Mucosa of descending colon (tissue), 3 donors: Measurements from ENCODE around the gene NEK6. TPM values are rescaled to one million over a fixed set of nuclear protein-coding genes. Genes with fewer than 3 reads are reported as not detected.

ENCODE experiments used
- ATAC-seq: fragments of 200-7000 bp; cut with Tn5 transposase; one replicate; pipeline ENCODE4 v1.9.1; 2020; ENCODE audit warnings: mild to moderate bottlenecking, moderate library complexity
- DNase-seq, 3 donors: peaks; one replicate each; pipeline ENCODE4 v3.0.0-alpha.2; 2020
- H3K36me3 ChIP-seq: fragments of 200-600 bp; one replicate; pipeline ENCODE4 v1.8.0; 2021; ENCODE audit warnings: low read depth, mild to moderate bottlenecking
- H3K4me1 ChIP-seq: fragments of 200-600 bp; one replicate; pipeline ENCODE4 v1.8.0; 2021; ENCODE audit warnings: low read depth, mild to moderate bottlenecking
- H3K4me3 ChIP-seq: fragments of 200-600 bp; one replicate; pipeline ENCODE4 v1.8.0; 2021; ENCODE audit warnings: mild to moderate bottlenecking
- H3K9me3 ChIP-seq: fragments of 200-600 bp; one replicate; pipeline ENCODE4 v1.8.0; 2021; ENCODE audit warnings: mild to moderate bottlenecking
- CTCF ChIP-seq: fragments of 200-600 bp; IDR thresholded peaks from one replicate; pipeline ENCODE4 v1.8.0; 2022; ENCODE audit warnings: antibody characterized with exemption, mild to moderate bottlenecking
- intact Hi-C, 2 donors: fragments of 100-400 bp; cut with DNase I in 1 of 2; cut with micrococcal nuclease in 1 of 2; formaldehyde crosslinking; loops; one replicate each; pipeline versions ENCODE4 v1.11.0 to v1.11.1; 2022; cut with DNase I, micrococcal nuclease
- total RNA-seq, 3 donors: library from RNA; stranded (reverse); fragmentation: NEBNext Ultra II Directional in 2 of 3; extraction: Animal tissue kit (Norgen Biotek cat#: 25700) in 2 of 3; gene quantifications; one replicate each; pipeline versions ENCODE4 v1.2.1 to v1.2.4, GENCODE V29; 2021 to 2023
- donor health status: DM: no; HTN: no; CAD: no; lungs with moderate emphysema.
- donor health status: DM: no; HTN: no; CAD: no.
- donor health status: DM: no; HTN: yes; CAD: no.

NEK6 gene
- total RNA-seq, 3 donors from 2014 or later = 41.1 to 65.0 (median 51.8) TPM

GRCh38 chr9:124344291-124345050 lies 86.7 kb downstream of the NEK6 start:
- ATAC-seq (no peak), DNase-seq (peak in 2 of 3 donors; percentile 20 to 45)
- TF ChIP-seq CTCF = no peak
- Histone ChIP-seq H3K4me3 (no peak overlapping the region), H3K9me3 (no peaks in the 10 kb centered on the region), H3K36me3 (no peaks in the 10 kb centered on the region), H3K4me1 (no peaks in the 10 kb centered on the region)
- intact Hi-C loops = no loop called here

GRCh38 chr9:124345063-124345462 lies 87.3 kb downstream of the NEK6 start:
- H3K36me3 ChIP-seq = no peaks in the 10 kb centered on the region
- H3K9me3 ChIP-seq = no peaks in the 10 kb centered on the region
- no peak for ATAC-seq
- DNase-seq = peak in 2 of 3 donors; percentile 12 to 33
- H3K4me3 ChIP-seq = no peak overlapping the region
- no peak for TF ChIP-seq CTCF
- H3K4me1 ChIP-seq = no peaks in the 10 kb centered on the region
- intact Hi-C loops = no loop called here

- H3K36me3 ChIP-seq = no peaks in the 10 kb centered on the region
- intact Hi-C loops = no loop called here
- no peaks in the 10 kb centered on the region for H3K9me3 ChIP-seq
- DNase-seq (peak in 1 of 3 donors; percentile 39), ATAC-seq (no peak)
- H3K4me1 ChIP-seq = no peaks in the 10 kb centered on the region
- no peak for TF ChIP-seq CTCF
- H3K4me3 ChIP-seq = no peak overlapping the region
Observed at GRCh38 chr9:124345751-124346281, 88.1 kb downstream of the NEK6 start.

GRCh38 chr9:124346347-124347163 lies 88.8 kb downstream of the NEK6 start:
- H3K4me3 ChIP-seq = no peak overlapping the region
- no peak for TF ChIP-seq CTCF
- no peak for ATAC-seq
- intact Hi-C loops = no loop called here
- peak in 2 of 3 donors; percentile 20 to 36 for DNase-seq
- H3K9me3 ChIP-seq = no peaks in the 10 kb centered on the region
- no peaks in the 10 kb centered on the region for H3K4me1 ChIP-seq
- no peaks in the 10 kb centered on the region for H3K36me3 ChIP-seq

- ATAC-seq (no peak), DNase-seq (peak in 2 of 3 donors; percentile 15 to 23)
- no peak for TF ChIP-seq CTCF
- no peaks in the 10 kb centered on the region for H3K9me3 ChIP-seq
- intact Hi-C loops = no loop called here
- no peaks in the 10 kb centered on the region for H3K36me3 ChIP-seq
- no peaks in the 10 kb centered on the region for H3K4me1 ChIP-seq
- H3K4me3 ChIP-seq = no peak overlapping the region
Observed at GRCh38 chr9:124347206-124347967, 89.6 kb downstream of the NEK6 start.
